K562 (cell line): ENCODE data around the gene COL9A2. TPM values are rescaled to one million over a fixed set of nuclear protein-coding genes. Genes with fewer than 3 reads are reported as not detected.

Experiments
- ATAC-seq: fragments of 200-7000 bp; cut with Tn5 transposase; 3 replicates; pipeline ENCODE4 v1.9.1; 2020; ENCODE audit warnings: moderate library complexity
- BruUV-seq: library from RNA; stranded (reverse); fragments of 400-500 nt; replicated peaks from 2 replicates; lab custom pipeline; 2021; lab: Mats Ljungman, UMichigan
- CTCF ChIA-PET: fragments of 300-600 bp; formaldehyde crosslinking; extraction: SDS; loops from one replicate; lab custom pipeline; 2021; ENCODE audit warnings: low intra/inter-chr PET ratio; lab: Yijun Ruan, JAX
- POLR2A ChIA-PET: fragments of 300-600, 350-650 bp; sonication (Branson Sonifier 250); formaldehyde crosslinking; extraction: SDS; loops from one replicate; lab custom pipeline; 2021; ENCODE audit warnings: antibody characterized with exemption, inconsistent platforms; lab: Yijun Ruan, JAX
- DNase-seq, 4 experiments: peaks; one replicate each; pipeline versions ENCODE4 v3.0.0 to v3.0.0-alpha.2; 2011 to 2018; ENCODE audit warnings: low spot score in 3 of 4, mixed read lengths in 3 of 4; ENCODE audit errors: extremely low read depth in 1 of 4
- FAIRE-seq: peaks from 2 replicates; lab custom pipeline; 2011; peaks lifted over from hg19 to GRCh38; lab: Jason Lieb, UNC
- H2AFZ ChIP-seq: 2 replicates; pipeline ENCODE4 v1.6.0; 2011; ENCODE audit warnings: low read depth, low read length, control low read depth, inconsistent platforms
- H3K27ac ChIP-seq: fragments of 200-600 bp; 3 replicates; pipeline ENCODE4 v1.8.0; 2011; ENCODE audit warnings: low read depth, mild to moderate bottlenecking, control low read depth, inconsistent platforms, low read length, moderate library complexity, mixed read lengths; ENCODE audit errors: extremely low read depth
- H3K27me3 ChIP-seq, 2 experiments: fragments of 300-600 bp in 1 of 2; 2 replicates in 1 of 2; 3 replicates in 1 of 2; pipeline versions ENCODE4 v1.6.0 to v1.8.0; 2011; ENCODE audit warnings: inconsistent platforms in 2 of 2, low read length in 2 of 2, mild to moderate bottlenecking in 1 of 2, mixed read lengths in 1 of 2, moderate library complexity in 1 of 2; ENCODE audit not compliant: control insufficient read depth in 2 of 2, insufficient read depth in 2 of 2
- H3K36me3 ChIP-seq: fragments of 300-600 bp; 3 replicates; pipeline ENCODE4 v1.8.0; 2011; ENCODE audit warnings: mild to moderate bottlenecking, low read length, inconsistent platforms; ENCODE audit not compliant: control insufficient read depth, insufficient read depth
- H3K4me1 ChIP-seq, 2 experiments: fragments of 200-600 bp in 1 of 2; replicated peaks in 1 of 2; 2 replicates in 1 of 2; 3 replicates in 1 of 2; pipeline versions ENCODE4 v1.5.1 to v1.8.0; 2011; ENCODE audit warnings: inconsistent platforms in 2 of 2, low read length in 2 of 2, mild to moderate bottlenecking in 1 of 2, mixed read lengths in 1 of 2, moderate library complexity in 1 of 2; ENCODE audit not compliant: control insufficient read depth in 2 of 2, insufficient read depth in 2 of 2
- H3K4me2 ChIP-seq: 2 replicates; pipeline ENCODE4 v1.6.1; 2011; ENCODE audit warnings: low read length, control low read depth, inconsistent platforms, mixed read lengths; ENCODE audit not compliant: insufficient read depth
- H3K4me3 ChIP-seq: fragments of 200-600 bp; sonication (generic), shearing (Covaris generic); 2 replicates; pipeline ENCODE4 v1.5.1; 2016; ENCODE audit warnings: control low read depth, inconsistent platforms
- H3K79me2 ChIP-seq: fragments of 200-600 bp; 3 replicates; pipeline ENCODE4 v1.8.0; 2011; ENCODE audit warnings: low read length, inconsistent platforms; ENCODE audit not compliant: control insufficient read depth, insufficient read depth
- H3K9ac ChIP-seq, 2 experiments: 2 replicates each; pipeline versions ENCODE4 v1.6.0 to v1.6.1; 2011; ENCODE audit warnings: low read depth in 2 of 2, low read length in 2 of 2, control low read depth in 1 of 2, inconsistent platforms in 1 of 2, mild to moderate bottlenecking in 1 of 2, mixed read lengths in 1 of 2; ENCODE audit not compliant: insufficient read depth in 1 of 2
- H3K9me1 ChIP-seq: one replicate; pipeline ENCODE4 v1.6.0; 2011; ENCODE audit warnings: inconsistent platforms, mild to moderate bottlenecking, low read length, moderate library complexity; ENCODE audit not compliant: control insufficient read depth, insufficient read depth
- H3K9me3 ChIP-seq: replicated peaks from 2 replicates; pipeline ENCODE4 v1.5.1; 2011; ENCODE audit warnings: low read depth, low read length, inconsistent platforms; ENCODE audit not compliant: control insufficient read depth, insufficient read depth
- H4K20me1 ChIP-seq: replicated peaks from 2 replicates; pipeline ENCODE4 v1.6.1; 2011; ENCODE audit warnings: low read length, inconsistent platforms, mixed read lengths; ENCODE audit not compliant: control insufficient read depth, insufficient read depth
- ATF4 ChIP-seq: fragments of 450-650 bp; formaldehyde crosslinking; IDR thresholded peaks from 2 replicates; pipeline ENCODE4 v1.4.0; 2022; ENCODE audit warnings: mild to moderate bottlenecking, moderate library complexity
- KLF1 ChIP-seq: fragments of 450-650 bp; IDR thresholded peaks from 2 replicates; pipeline ENCODE4 v1.6.1; 2016; ENCODE audit warnings: missing genetic modification characterization, missing compliant biosample characterization
- KLF13 ChIP-seq: fragments of 450-650 bp; IDR thresholded peaks from 2 replicates; pipeline ENCODE4 v1.6.1; 2016; ENCODE audit warnings: missing genetic modification characterization, low read depth, mild to moderate bottlenecking, missing compliant biosample characterization, moderate library complexity, borderline replicate concordance
- NFE2L1 ChIP-seq: fragments of 450-650 bp; IDR thresholded peaks from 2 replicates; pipeline ENCODE4 v1.6.1; 2016; ENCODE audit warnings: missing genetic modification characterization, low read depth, mild to moderate bottlenecking, missing compliant biosample characterization, moderate library complexity, borderline replicate concordance
- NR2C2 ChIP-seq, 2 experiments: fragments of 200-800 bp in 1 of 2; sonication (Bioruptor generic) in 1 of 2; sonication (generic) in 1 of 2; formaldehyde crosslinking in 1 of 2; IDR thresholded peaks; 2 replicates each; pipeline versions ENCODE4 v1.6.1 to v1.8.0; 2016 to 2022; ENCODE audit warnings: mild to moderate bottlenecking in 1 of 2, missing compliant biosample characterization in 1 of 2, missing genetic modification characterization in 1 of 2, missing genetic modification reagents in 1 of 2
- PKNOX1 ChIP-seq: fragments of 450-650 bp; IDR thresholded peaks from 2 replicates; pipeline ENCODE4 v1.6.1; 2016
- RNF2 ChIP-seq: sonication (generic); IDR thresholded peaks from 2 replicates; pipeline ENCODE4 v1.6.1; 2016
- TCF15 ChIP-seq: fragments of 250-450 bp; sonication (Bioruptor Pico); IDR thresholded peaks from 2 replicates; pipeline ENCODE4 v1.8.0; 2022; ENCODE audit warnings: moderate library complexity, mild to moderate bottlenecking, inconsistent platforms
- ZNF280B ChIP-seq: fragments of 250-450 bp; sonication (Bioruptor Pico); IDR thresholded peaks from 2 replicates; pipeline ENCODE4 v1.5.1; 2021; ENCODE audit warnings: mild to moderate bottlenecking
- WGBS: fragments of 100-300 bp; shearing (Covaris generic); methylation state at CpG from one replicate; pipeline ENCODE4 v1.1.6; 2016; ENCODE audit warnings: low coverage, mixed read lengths; ENCODE audit not compliant: insufficient coverage; ENCODE audit errors: missing lambda C conversion rate; 5-methylcytosine and 5-hydroxymethylcytosine counted together
- in situ Hi-C: fragments of 300-500 bp; cut with MboI; formaldehyde crosslinking; loops from 4 replicates; pipeline ENCODE4 v1.15.0; 2018; ENCODE audit warnings: inconsistent platforms, mixed read lengths
- intact Hi-C: fragments of 100-400 bp; cut with micrococcal nuclease; formaldehyde crosslinking; loops from 2 replicates; pipeline ENCODE4 v1.14.2; 2022
- polyA plus RNA-seq, 8 experiments: library from polyadenylated mRNA; depleted of rRNA in 4 of 8; stranded (reverse) in 5 of 8; unstranded in 3 of 8; fragments of >200 nt; fragmentation: Nextera tagmentation in 2 of 8; fragmentation: Illumina TruSeq in 1 of 8; extraction: Ambion mirVana in 2 of 8; extraction: Trizol in 1 of 8; gene quantifications; 2 replicates each; pipeline versions ENCODE4 v1.2.1 to v1.2.3, GENCODE V29; 2011 to 2014; ENCODE audit warnings: inconsistent platforms in 1 of 8, missing spikeins in 1 of 8
- total RNA-seq, 7 experiments: library from RNA; depleted of rRNA in 6 of 7; stranded (reverse); fragments of >200 nt in 6 of 7; fragmentation: Illumina TruSeq in 2 of 7; extraction: Trizol in 2 of 7; gene quantifications; 2 replicates each; pipeline versions ENCODE4 v1.2.1 to v1.2.3, GENCODE V29; 2011 to 2021; ENCODE audit warnings: low replicate concordance in 1 of 7

COL9A2 gene
- total and polyA plus RNA-seq, 9 of the 15 experiments (the other 6 are each of a cell fraction or from before 2014, with no cell fraction given): 0.03 to 2.2 (median 0.31) TPM

GRCh38 chr1:40311692-40312091 is 5.4 kb downstream of the COL9A2 start:
- BruUV-seq: no TSS peak
- Histone ChIP-seq H3K9me1 (no peaks in the 10 kb centered on the region), H3K9me3 (no peaks in the 10 kb centered on the region), H3K27ac (no peak overlapping the region), H3K36me3 (no peaks in the 10 kb centered on the region), H2AFZ (peak overlapping the region; percentile 50), H4K20me1 (no peaks in the 10 kb centered on the region), H3K4me2 (peak overlapping the region; percentile 34; the same call in 1 of the 2 replicates), H3K9ac (peak overlapping the region in 1 of 2 experiments; percentile 43; a peak in 2 of 4 replicates), H3K4me3 (no peak overlapping the region), H3K4me1 (peaks cover 29 to 56% of the 10 kb centered on the region in 2 experiments), H3K27me3 (no peaks in the 10 kb centered on the region; a peak in 1 of 5 replicates), H3K79me2 (no peaks in the 10 kb centered on the region)
- in situ Hi-C loops (no loop called here), intact Hi-C loops (no loop called here)
- DNase-seq (no peak), ATAC-seq (no peak), FAIRE-seq (no peak)
- TF ChIP-seq ATF4 (CRISPR knock-in tag) (no peak), KLF1 (tag) (no peak), KLF13 (tag) (no peak), RNF2 (no peak), TCF15 (CRISPR knock-in tag) (0 out of 2 replicates have a peak, but pooled peaks have one; percentile 16), ZNF280B (CRISPR knock-in tag) (no peak), PKNOX1 (peak; percentile 79), NFE2L1 (tag) (no peak), NR2C2 (CRISPR knock-in tag; IDR thresholded peaks at IDR 0.05) (no peak), NR2C2 (tag; IDR thresholded peaks at IDR 0.05) (no peak)
- POLR2A ChIA-PET: interaction anchor here (0.8 kb wide), 1 partner anchor 150 kb away, joined by 3 read pairs; no protein-coding TSS in a partner anchor
- CTCF ChIA-PET: no interaction called here
- WGBS: 45% methylated on average over 5 of the region's 5 CpGs
